ENCODE data around the gene MEI1. TPM values are rescaled to one million over a fixed set of nuclear protein-coding genes. Genes with fewer than 3 reads are reported as not detected.

Gene MEI1
- total and polyA plus RNA-seq, 9 of the 15 experiments (the other 6 are each of a cell fraction or from before 2014, with no cell fraction given) = 0.08 to 0.68 (median 0.18) TPM; not detected in 2

DNA sequence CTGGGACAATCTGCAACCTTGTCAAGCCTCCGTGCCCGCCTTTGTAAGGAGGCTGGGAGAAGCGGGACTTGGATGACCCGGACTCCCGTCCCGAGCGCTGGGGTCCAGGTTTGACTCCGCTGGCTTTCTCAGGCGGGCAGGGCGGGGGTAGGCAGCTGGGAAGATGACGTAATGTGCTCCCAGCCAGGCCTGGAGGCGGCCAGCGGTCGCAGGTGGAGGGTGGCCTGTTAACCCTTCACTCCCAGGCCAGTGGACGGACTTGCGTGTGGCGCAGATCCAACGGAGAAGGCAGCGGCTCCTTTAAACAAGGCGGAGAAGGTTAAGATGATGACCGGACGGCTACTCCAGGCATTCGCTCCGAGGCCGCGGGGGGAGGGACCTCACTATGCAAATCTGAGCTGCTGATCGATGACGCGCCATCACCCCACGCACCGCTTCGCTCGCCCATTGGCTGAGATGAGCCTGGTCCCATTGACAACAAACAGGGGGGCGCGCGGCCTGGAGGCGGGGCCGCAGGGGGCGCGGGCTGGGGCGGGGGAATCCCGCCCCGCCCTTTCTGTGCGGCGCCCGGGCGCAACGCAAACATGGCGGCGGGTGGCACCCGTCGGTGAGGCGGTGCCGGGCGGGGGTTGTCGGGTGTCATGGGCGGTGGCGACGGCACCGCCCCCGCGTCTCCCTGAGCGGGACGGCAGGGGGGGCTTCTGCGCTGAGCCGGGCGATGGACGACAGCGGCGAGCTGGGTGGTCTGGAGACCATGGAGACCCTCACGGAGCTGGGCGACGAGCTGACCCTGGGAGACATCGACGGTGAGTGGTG is 133.5 kb downstream of the MEI1 start, which contains the start of gene SREBF2 (continued):
- TF ChIP-seq, protein P1, sequence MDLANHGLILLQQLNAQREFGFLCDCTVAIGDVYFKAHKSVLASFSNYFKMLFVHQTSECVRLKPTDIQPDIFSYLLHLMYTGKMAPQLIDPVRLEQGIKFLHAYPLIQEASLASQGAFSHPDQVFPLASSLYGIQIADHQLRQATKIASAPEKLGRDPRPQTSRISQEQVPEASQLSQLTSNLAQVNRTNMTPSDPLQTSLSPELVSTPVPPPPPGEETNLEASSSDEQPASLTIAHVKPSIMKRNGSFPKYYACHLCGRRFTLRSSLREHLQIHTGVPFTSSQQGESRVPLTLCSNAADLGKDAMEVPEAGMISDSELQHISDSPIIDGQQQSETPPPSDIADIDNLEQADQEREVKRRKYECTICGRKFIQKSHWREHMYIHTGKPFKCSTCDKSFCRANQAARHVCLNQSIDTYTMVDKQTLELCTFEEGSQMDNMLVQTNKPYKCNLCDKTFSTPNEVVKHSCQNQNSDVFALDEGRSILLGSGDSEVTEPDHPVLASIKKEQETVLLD (IDR thresholded peaks at IDR 0.05) = peak; percentile 58; the same call in 1 of the 2 replicates
- TF ChIP-seq, protein P2, sequence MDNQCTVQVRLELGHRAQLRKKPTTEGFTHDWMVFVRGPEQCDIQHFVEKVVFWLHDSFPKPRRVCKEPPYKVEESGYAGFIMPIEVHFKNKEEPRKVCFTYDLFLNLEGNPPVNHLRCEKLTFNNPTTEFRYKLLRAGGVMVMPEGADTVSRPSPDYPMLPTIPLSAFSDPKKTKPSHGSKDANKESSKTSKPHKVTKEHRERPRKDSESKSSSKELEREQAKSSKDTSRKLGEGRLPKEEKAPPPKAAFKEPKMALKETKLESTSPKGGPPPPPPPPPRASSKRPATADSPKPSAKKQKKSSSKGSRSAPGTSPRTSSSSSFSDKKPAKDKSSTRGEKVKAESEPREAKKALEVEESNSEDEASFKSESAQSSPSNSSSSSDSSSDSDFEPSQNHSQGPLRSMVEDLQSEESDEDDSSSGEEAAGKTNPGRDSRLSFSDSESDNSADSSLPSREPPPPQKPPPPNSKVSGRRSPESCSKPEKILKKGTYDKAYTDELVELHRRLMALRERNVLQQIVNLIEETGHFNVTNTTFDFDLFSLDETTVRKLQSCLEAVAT (IDR thresholded peaks at IDR 0.05) = peak in 1 of 2 experiments; percentile 47; a peak in 1 of 4 replicates
- TF ChIP-seq PML (IDR thresholded peaks at IDR 0.05; ENCODE audit: low read length) = peak; percentile 13; the same call in 1 of the 2 replicates
- TF ChIP-seq POLR2A (conservative IDR thresholded peaks at IDR 0.05) = peak; percentile 63
- TF ChIP-seq RBBP5 (IDR thresholded peaks at IDR 0.05; ENCODE audit: borderline replicate concordance, insufficient read depth, low read length, poor library complexity, severe bottlenecking) = peak; percentile 31
- TF ChIP-seq, protein P3, sequence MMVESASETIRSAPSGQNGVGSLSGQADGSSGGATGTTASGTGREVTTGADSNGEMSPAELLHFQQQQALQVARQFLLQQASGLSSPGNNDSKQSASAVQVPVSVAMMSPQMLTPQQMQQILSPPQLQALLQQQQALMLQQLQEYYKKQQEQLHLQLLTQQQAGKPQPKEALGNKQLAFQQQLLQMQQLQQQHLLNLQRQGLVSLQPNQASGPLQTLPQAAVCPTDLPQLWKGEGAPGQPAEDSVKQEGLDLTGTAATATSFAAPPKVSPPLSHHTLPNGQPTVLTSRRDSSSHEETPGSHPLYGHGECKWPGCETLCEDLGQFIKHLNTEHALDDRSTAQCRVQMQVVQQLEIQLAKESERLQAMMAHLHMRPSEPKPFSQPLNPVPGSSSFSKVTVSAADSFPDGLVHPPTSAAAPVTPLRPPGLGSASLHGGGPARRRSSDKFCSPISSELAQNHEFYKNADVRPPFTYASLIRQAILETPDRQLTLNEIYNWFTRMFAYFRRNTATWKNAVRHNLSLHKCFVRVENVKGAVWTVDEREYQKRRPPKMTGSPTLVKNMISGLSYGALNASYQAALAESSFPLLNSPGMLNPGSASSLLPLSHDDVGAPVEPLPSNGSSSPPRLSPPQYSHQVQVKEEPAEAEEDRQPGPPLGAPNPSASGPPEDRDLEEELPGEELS (CRISPR knock-in tag; IDR thresholded peaks at IDR 0.05; ENCODE audit: borderline replicate concordance) = no peak
- TF ChIP-seq TAF1 (IDR thresholded peaks at IDR 0.05; ENCODE audit: control insufficient read depth, extremely low read depth, insufficient read depth, low read length, severe bottlenecking) = peak; percentile 73
- TF ChIP-seq, protein P4, sequence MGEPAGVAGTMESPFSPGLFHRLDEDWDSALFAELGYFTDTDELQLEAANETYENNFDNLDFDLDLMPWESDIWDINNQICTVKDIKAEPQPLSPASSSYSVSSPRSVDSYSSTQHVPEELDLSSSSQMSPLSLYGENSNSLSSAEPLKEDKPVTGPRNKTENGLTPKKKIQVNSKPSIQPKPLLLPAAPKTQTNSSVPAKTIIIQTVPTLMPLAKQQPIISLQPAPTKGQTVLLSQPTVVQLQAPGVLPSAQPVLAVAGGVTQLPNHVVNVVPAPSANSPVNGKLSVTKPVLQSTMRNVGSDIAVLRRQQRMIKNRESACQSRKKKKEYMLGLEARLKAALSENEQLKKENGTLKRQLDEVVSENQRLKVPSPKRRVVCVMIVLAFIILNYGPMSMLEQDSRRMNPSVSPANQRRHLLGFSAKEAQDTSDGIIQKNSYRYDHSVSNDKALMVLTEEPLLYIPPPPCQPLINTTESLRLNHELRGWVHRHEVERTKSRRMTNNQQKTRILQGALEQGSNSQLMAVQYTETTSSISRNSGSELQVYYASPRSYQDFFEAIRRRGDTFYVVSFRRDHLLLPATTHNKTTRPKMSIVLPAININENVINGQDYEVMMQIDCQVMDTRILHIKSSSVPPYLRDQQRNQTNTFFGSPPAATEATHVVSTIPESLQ (CRISPR knock-in tag; IDR thresholded peaks at IDR 0.05) = no peak
- peak; percentile 53; the same call in 1 of the 2 replicates for TF ChIP-seq GTF2E2 (tag; IDR thresholded peaks at IDR 0.05)
- TF ChIP-seq, protein P5, sequence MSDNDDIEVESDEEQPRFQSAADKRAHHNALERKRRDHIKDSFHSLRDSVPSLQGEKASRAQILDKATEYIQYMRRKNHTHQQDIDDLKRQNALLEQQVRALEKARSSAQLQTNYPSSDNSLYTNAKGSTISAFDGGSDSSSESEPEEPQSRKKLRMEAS (CRISPR knock-in tag; IDR thresholded peaks at IDR 0.05) = peak; percentile 74
- TF ChIP-seq NRF1 (conservative IDR thresholded peaks at IDR 0.05 in 1 of 2, IDR thresholded peaks at IDR 0.05 in 1 of 2) = peak; percentile 78 to 84
- TF ChIP-seq POLR2G (IDR thresholded peaks at IDR 0.05; ENCODE audit: low read depth, low read length) = peak; percentile 89
- TF ChIP-seq NFRKB (IDR thresholded peaks at IDR 0.05; ENCODE audit: low read depth) = 0 out of 2 replicates have a peak, but pooled peaks have one; percentile 12
- TF ChIP-seq SREBF1 (IDR thresholded peaks at IDR 0.05; ENCODE audit: borderline replicate concordance, low read depth, low read length) = peak; percentile 100
- TF ChIP-seq, protein P6, sequence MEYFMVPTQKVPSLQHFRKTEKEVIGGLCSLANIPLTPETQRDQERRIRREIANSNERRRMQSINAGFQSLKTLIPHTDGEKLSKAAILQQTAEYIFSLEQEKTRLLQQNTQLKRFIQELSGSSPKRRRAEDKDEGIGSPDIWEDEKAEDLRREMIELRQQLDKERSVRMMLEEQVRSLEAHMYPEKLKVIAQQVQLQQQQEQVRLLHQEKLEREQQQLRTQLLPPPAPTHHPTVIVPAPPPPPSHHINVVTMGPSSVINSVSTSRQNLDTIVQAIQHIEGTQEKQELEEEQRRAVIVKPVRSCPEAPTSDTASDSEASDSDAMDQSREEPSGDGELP (CRISPR knock-in tag; IDR thresholded peaks at IDR 0.05; ENCODE audit: borderline replicate concordance) = peak; percentile 99
- peak; percentile 8; the same call in 1 of the 2 replicates for TF ChIP-seq GTF2F1 (IDR thresholded peaks at IDR 0.05; ENCODE audit: low read depth, low read length)
- TF ChIP-seq, protein P7, sequence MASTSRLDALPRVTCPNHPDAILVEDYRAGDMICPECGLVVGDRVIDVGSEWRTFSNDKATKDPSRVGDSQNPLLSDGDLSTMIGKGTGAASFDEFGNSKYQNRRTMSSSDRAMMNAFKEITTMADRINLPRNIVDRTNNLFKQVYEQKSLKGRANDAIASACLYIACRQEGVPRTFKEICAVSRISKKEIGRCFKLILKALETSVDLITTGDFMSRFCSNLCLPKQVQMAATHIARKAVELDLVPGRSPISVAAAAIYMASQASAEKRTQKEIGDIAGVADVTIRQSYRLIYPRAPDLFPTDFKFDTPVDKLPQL (IDR thresholded peaks at IDR 0.05; ENCODE audit: extremely low read depth, insufficient read length) = no peak

All from K562 (cell line).